Activated naive CD4-positive, alpha-beta T cell treated with anti-CD3 and anti-CD28 coated beads for 36 hours (primary cell): ENCODE data around the gene LRRC61. TPM values are rescaled to one million over a fixed set of nuclear protein-coding genes. Genes with fewer than 3 reads are reported as not detected.
A peak's percentile ranks its signal among the peaks of the same experiment; 100 is the strongest.

Source experiments
- CTCF ChIA-PET: fragments of 350-600 bp; sonication (Branson Sonifier 250); formaldehyde crosslinking; loops from one replicate; lab custom pipeline; 2021; ENCODE audit warnings: antibody characterized with exemption; lab: Charles Lee
- DNase-seq: peaks from one replicate; pipeline ENCODE4 v3.0.0-alpha.2; 2020
- H3K27ac Mint-ChIP-seq: one replicate; pipeline ENCODE4 v1.8.0; 2021; ENCODE audit warnings: mild to moderate bottlenecking, mixed read lengths
- H3K27me3 Mint-ChIP-seq: one replicate; pipeline ENCODE4 v1.8.0; 2021; ENCODE audit warnings: low read depth, mixed read lengths
- H3K36me3 Mint-ChIP-seq: one replicate; pipeline ENCODE4 v1.8.0; 2021; ENCODE audit warnings: low read depth, mixed read lengths
- H3K4me1 Mint-ChIP-seq: one replicate; pipeline ENCODE4 v1.8.0; 2021; ENCODE audit warnings: low read depth, mixed read lengths
- H3K4me3 Mint-ChIP-seq: one replicate; pipeline ENCODE4 v1.8.0; 2021; ENCODE audit warnings: mild to moderate bottlenecking, moderate library complexity, mixed read lengths
- H3K9me3 Mint-ChIP-seq: one replicate; pipeline ENCODE4 v1.8.0; 2021; ENCODE audit warnings: mixed read lengths
- intact Hi-C: fragments of 100-400 bp; cut with micrococcal nuclease; formaldehyde crosslinking; loops from one replicate; pipeline ENCODE4 v1.15.1; 2023
- total RNA-seq, 2 experiments: library from RNA; stranded (reverse); gene quantifications; one replicate each; pipeline ENCODE4 v1.2.3, GENCODE V29; 2021

Gene LRRC61
- total RNA-seq, 2 experiments from 2014 or later: 10.3 to 13.3 TPM

- Mint-ChIP-seq H3K36me3 (no peaks in the 10 kb centered on the region), H3K27me3 (no peaks in the 10 kb centered on the region), H3K4me1 (peaks cover 55% of the 10 kb centered on the region), H3K4me3 (no peak overlapping the region), H3K27ac (no peak overlapping the region), H3K9me3 (no peaks in the 10 kb centered on the region)
- DNase-seq: no peak
- intact Hi-C loops: no loop called here
- CTCF ChIA-PET: interaction anchor here (0.7 to 1.4 kb wide), 2 partner anchors 9 to 60 kb away, joined by 3 to 4 read pairs; no protein-coding TSS in a partner anchor
These were observed 38.9 kb downstream of the LRRC61 start for GRCh38 chr7:150361807-150362621.

- Mint-ChIP-seq H3K4me3 (no peak overlapping the region), H3K27ac (no peak overlapping the region), H3K36me3 (no peaks in the 10 kb centered on the region), H3K4me1 (peaks cover 51% of the 10 kb centered on the region), H3K27me3 (no peaks in the 10 kb centered on the region), H3K9me3 (no peaks in the 10 kb centered on the region)
- no peak for DNase-seq
- CTCF ChIA-PET: no interaction called here
- intact Hi-C loops: no loop called here
These were observed 40.2 kb downstream of the LRRC61 start for GRCh38 chr7:150363370-150363769.

- CTCF ChIA-PET: no interaction called here
- Mint-ChIP-seq H3K9me3 (no peaks in the 10 kb centered on the region), H3K27me3 (no peaks in the 10 kb centered on the region), H3K27ac (no peak overlapping the region), H3K36me3 (peaks cover under 1% of the 10 kb centered on the region), H3K4me3 (no peak overlapping the region), H3K4me1 (peaks cover 46% of the 10 kb centered on the region)
- intact Hi-C loops: no loop called here
- no peak for DNase-seq
These were observed 40.7 kb downstream of the LRRC61 start for GRCh38 chr7:150363872-150364271.

GRCh38 chr7:150365194-150365593 is 42.0 kb downstream of the LRRC61 start:
- Mint-ChIP-seq H3K4me1 (peaks cover 40% of the 10 kb centered on the region), H3K27me3 (no peaks in the 10 kb centered on the region), H3K9me3 (no peaks in the 10 kb centered on the region), H3K36me3 (peaks cover 2% of the 10 kb centered on the region), H3K27ac (no peak overlapping the region), H3K4me3 (no peak overlapping the region)
- CTCF ChIA-PET: interaction anchor here (0.5 to 1.1 kb wide), 4 partner anchors 10 to 862 kb away, joined by 3 to 4 read pairs (median 3); a partner anchor contains a TSS
- intact Hi-C loops: loop anchor here (5.0 kb wide), 1 partner anchor 147 kb away; the partner anchor contains the start of gene GIMAP7
- no peak for DNase-seq

GRCh38 chr7:150365673-150366398 is 42.7 kb downstream of the LRRC61 start:
- H3K36me3 Mint-ChIP-seq: peaks cover 3% of the 10 kb centered on the region
- no peaks in the 10 kb centered on the region for H3K27me3 Mint-ChIP-seq

GRCh38 chr7:150367677-150368095 is 44.5 kb downstream of the LRRC61 start:
- H3K27me3 Mint-ChIP-seq: no peaks in the 10 kb centered on the region
- peak overlapping the region; percentile 94 for H3K27ac Mint-ChIP-seq
- CTCF ChIA-PET: interaction anchor here (1.2 to 3.4 kb wide), 4 partner anchors 10 to 51 kb away, joined by 3 to 22 read pairs (median 8); no protein-coding TSS in a partner anchor
- no peak for DNase-seq
- intact Hi-C loops: loop anchor here (1.0 to 5.0 kb wide), 4 partner anchors 10 to 389 kb away; partner anchors contain the start of gene GIMAP7
- peaks cover 45% of the 10 kb centered on the region for H3K4me1 Mint-ChIP-seq
- peaks cover 6% of the 10 kb centered on the region for H3K36me3 Mint-ChIP-seq
- peak overlapping the region; percentile 80 for H3K4me3 Mint-ChIP-seq
- H3K9me3 Mint-ChIP-seq: no peaks in the 10 kb centered on the region

More at GRCh38 chr7:150365673-150366398, 42.7 kb downstream of the LRRC61 start:
- no peaks in the 10 kb centered on the region for H3K9me3 Mint-ChIP-seq
- peaks cover 46% of the 10 kb centered on the region for H3K4me1 Mint-ChIP-seq
- no peak overlapping the region for H3K4me3 Mint-ChIP-seq
- no peak overlapping the region for H3K27ac Mint-ChIP-seq
- no peak for DNase-seq
- CTCF ChIA-PET: interaction anchor here (0.5 to 1.1 kb wide), 5 partner anchors 9 to 863 kb away, joined by 3 to 6 read pairs (median 3); a partner anchor contains a TSS
- intact Hi-C loops: loop anchor here (5.0 kb wide), 1 partner anchor 146 kb away; the partner anchor contains the start of gene GIMAP7

GRCh38 chr7:150368096-150368883 is 45.1 kb downstream of the LRRC61 start, which contains the start of gene REPIN1:
REPIN1 (plus strand) TSS chr7:150368822; CDS start chr7:150369712, 890 bp downstream.
- peaks cover 11% of the 10 kb centered on the region for H3K36me3 Mint-ChIP-seq
- peak within 1 kb of the TSS; percentile 94 for H3K4me3 Mint-ChIP-seq
- H3K4me1 Mint-ChIP-seq: peaks cover 45% of the 10 kb centered on the region
- no peaks in the 10 kb centered on the region for H3K9me3 Mint-ChIP-seq
- intact Hi-C loops: loop anchor here (1.0 to 5.0 kb wide), 4 partner anchors 11 to 389 kb away; partner anchors contain the start of gene GIMAP7
- peak; percentile 84 for DNase-seq
- CTCF ChIA-PET: interaction anchor here (3.4 kb wide), 1 partner anchor 12 kb away, joined by 22 read pairs; no protein-coding TSS in a partner anchor
- H3K27me3 Mint-ChIP-seq: no peaks in the 10 kb centered on the region
- H3K27ac Mint-ChIP-seq: peak within 1 kb of the TSS; percentile 95

GRCh38 chr7:150368884-150369747 is 46.0 kb downstream of the LRRC61 start:
- intact Hi-C loops: loop anchor here (1.0 to 5.0 kb wide), 5 partner anchors 10 to 388 kb away; partner anchors contain the start of genes GIMAP7 and ZNF775
- Mint-ChIP-seq H3K4me3 (peak overlapping the region; percentile 94), H3K27ac (peak overlapping the region; percentile 95), H3K36me3 (peaks cover 12% of the 10 kb centered on the region), H3K27me3 (no peaks in the 10 kb centered on the region), H3K4me1 (peaks cover 43% of the 10 kb centered on the region), H3K9me3 (no peaks in the 10 kb centered on the region)
- peak; percentile 51 for DNase-seq
- CTCF ChIA-PET: interaction anchor here (0.9 to 3.4 kb wide), 3 partner anchors 9 to 46 kb away, joined by 3 to 22 read pairs (median 8); partner anchors contain the start of genes ACTR3C and LRRC61

GRCh38 chr7:150369748-150370501 is 46.8 kb downstream of the LRRC61 start:
- H3K4me3 Mint-ChIP-seq: peak overlapping the region; percentile 94
- CTCF ChIA-PET: interaction anchor here (0.6 to 3.4 kb wide), 5 partner anchors 8 to 322 kb away, joined by 3 to 22 read pairs (median 3); partner anchors contain the start of genes ACTR3C and LRRC61
- peak overlapping the region; percentile 95 for H3K27ac Mint-ChIP-seq
- H3K36me3 Mint-ChIP-seq: peaks cover 12% of the 10 kb centered on the region
- H3K9me3 Mint-ChIP-seq: no peaks in the 10 kb centered on the region
- DNase-seq: peak; percentile 24
- intact Hi-C loops: loop anchor here (1.0 to 10.0 kb wide), 6 partner anchors 9 to 715 kb away; partner anchors contain the start of genes AGAP3, FASTK, GIMAP7 and TMUB1
- peaks cover 46% of the 10 kb centered on the region for H3K4me1 Mint-ChIP-seq
- H3K27me3 Mint-ChIP-seq: no peaks in the 10 kb centered on the region

- Mint-ChIP-seq H3K27me3 (no peaks in the 10 kb centered on the region), H3K27ac (peak overlapping the region; percentile 95), H3K4me3 (peak overlapping the region; percentile 94), H3K4me1 (peaks cover 48% of the 10 kb centered on the region), H3K36me3 (peaks cover 12% of the 10 kb centered on the region), H3K9me3 (no peaks in the 10 kb centered on the region)
- intact Hi-C loops: loop anchor here (10.0 kb wide), 2 partner anchors 254 to 714 kb away; partner anchors contain the start of genes AGAP3, FASTK and TMUB1
- CTCF ChIA-PET: interaction anchor here (0.6 to 3.4 kb wide), 3 partner anchors 7 to 35 kb away, joined by 3 to 22 read pairs (median 8); a partner anchor contains a TSS
- no peak for DNase-seq
These were observed 47.5 kb downstream of the LRRC61 start for GRCh38 chr7:150370612-150371071.
